HCT116 (cell line): ENCODE data around the gene TMEM87A. TPM values are rescaled to one million over a fixed set of nuclear protein-coding genes. Genes with fewer than 3 reads are reported as not detected.

ENCODE experiments used
- ATAC-seq: fragments of 200-7000 bp; cut with Tn5 transposase; 2 replicates; pipeline ENCODE4 v1.9.1; 2020; ENCODE audit warnings: mild to moderate bottlenecking, moderate library complexity
- BruUV-seq: library from RNA; stranded (reverse); fragments of 400-500 nt; replicated peaks from 2 replicates; lab custom pipeline; 2021; lab: Mats Ljungman, UMichigan
- CTCF ChIA-PET: fragments of 300-600 bp; sonication (Branson Sonifier 250); formaldehyde crosslinking; loops from one replicate; lab custom pipeline; 2021; ENCODE audit warnings: antibody characterized with exemption; lab: Charles Lee
- POLR2A ChIA-PET: fragments of 300-600, 350-600 bp; sonication (Branson Sonifier 250); formaldehyde crosslinking; loops from one replicate; lab custom pipeline; 2021; ENCODE audit warnings: antibody characterized with exemption; lab: Charles Lee
- RAD21 ChIA-PET, 2 experiments: fragments of 300-600 bp; sonication (Branson Sonifier 250); formaldehyde crosslinking; loops; one replicate each; lab custom pipeline; 2023; ENCODE audit warnings: low total read pairs in 2 of 2; ENCODE audit not compliant: uncharacterized antibody in 2 of 2, unreplicated experiment in 2 of 2, low non-redundant PET in 1 of 2; lab: Charles Lee
- DNase-seq: peaks from one replicate; pipeline ENCODE4 v3.0.0-alpha.2; 2010; ENCODE audit warnings: low read depth, low spot score
- H2AFZ ChIP-seq: fragments of 200-600 bp; shearing (Covaris generic), sonication (generic); 2 replicates; pipeline ENCODE4 v1.6.1; 2017; ENCODE audit warnings: low read depth, mixed run types, mixed read lengths, antibody characterized with exemption, low read length; ENCODE audit not compliant: poor library complexity, severe bottlenecking
- H3K27ac ChIP-seq: 2 replicates; pipeline ENCODE4 v1.5.1; 2012; ENCODE audit warnings: low read depth, low read length
- H3K27me3 ChIP-seq: fragments of 200-600 bp; sonication (generic); 2 replicates; pipeline ENCODE4 v1.6.1; 2016; ENCODE audit warnings: mixed run types, low read length, mixed read lengths; ENCODE audit not compliant: insufficient read depth
- H3K36me3 ChIP-seq, 2 experiments: fragments of 200-500 bp in 1 of 2; fragments of 200-600 bp in 1 of 2; sonication (Bioruptor generic) in 1 of 2; sonication (generic) in 1 of 2; 2 replicates each; pipeline versions ENCODE4 v1.5.1 to v1.6.1; 2014 to 2016; ENCODE audit warnings: low read length in 2 of 2, inconsistent platforms in 1 of 2, mixed read lengths in 1 of 2, mixed run types in 1 of 2; ENCODE audit not compliant: insufficient read depth in 2 of 2, control insufficient read depth in 1 of 2
- H3K4me1 ChIP-seq, 2 experiments: fragments of 200-600 bp in 1 of 2; sonication (generic) in 1 of 2; 2 replicates each; pipeline versions ENCODE4 v1.5.1 to v1.6.1; 2012 to 2017; ENCODE audit warnings: low read length in 2 of 2, inconsistent platforms in 1 of 2, mild to moderate bottlenecking in 1 of 2, mixed read lengths in 1 of 2, mixed run types in 1 of 2, moderate library complexity in 1 of 2; ENCODE audit not compliant: insufficient read depth in 2 of 2, control insufficient read depth in 1 of 2
- H3K4me2 ChIP-seq: fragments of 200-600 bp; sonication (generic); 2 replicates; pipeline ENCODE4 v1.6.1; 2017; ENCODE audit warnings: mixed run types, low read length, mixed read lengths
- H3K4me3 ChIP-seq, 2 experiments: fragments of 200-600 bp in 1 of 2; sonication (generic) in 1 of 2; replicated peaks in 1 of 2; 2 replicates each; pipeline ENCODE4 v1.5.1; 2011 to 2016; ENCODE audit warnings: low read length in 2 of 2, control low read depth in 1 of 2, low read depth in 1 of 2, mild to moderate bottlenecking in 1 of 2, mixed read lengths in 1 of 2, mixed run types in 1 of 2
- H3K79me2 ChIP-seq: fragments of 200-600 bp; sonication (generic); 2 replicates; pipeline ENCODE4 v1.6.1; 2017; ENCODE audit warnings: mild to moderate bottlenecking, mixed run types, low read length, moderate library complexity, mixed read lengths; ENCODE audit not compliant: insufficient read depth
- H3K9ac ChIP-seq: fragments of 200-600 bp; sonication (generic); 2 replicates; pipeline ENCODE4 v1.6.1; 2016; ENCODE audit warnings: low read length, mixed read lengths
- H3K9me2 ChIP-seq: fragments of 200-600 bp; sonication (generic), shearing (Covaris generic); 2 replicates; pipeline ENCODE4 v1.6.1; 2017; ENCODE audit warnings: mixed run types, mild to moderate bottlenecking, moderate library complexity; ENCODE audit not compliant: insufficient read depth
- H3K9me3 ChIP-seq, 2 experiments: fragments of 200-500 bp in 1 of 2; fragments of 200-600 bp in 1 of 2; sonication (Bioruptor generic) in 1 of 2; sonication (generic) in 1 of 2; 2 replicates each; pipeline ENCODE4 v1.6.1; 2014 to 2017; ENCODE audit warnings: low read length in 2 of 2, mixed read lengths in 2 of 2, inconsistent platforms in 1 of 2, low read depth in 1 of 2, mild to moderate bottlenecking in 1 of 2, mixed run types in 1 of 2, moderate library complexity in 1 of 2; ENCODE audit not compliant: control insufficient read depth in 1 of 2, insufficient read depth in 1 of 2
- H4K20me1 ChIP-seq: fragments of 200-600 bp; sonication (generic), shearing (Covaris generic); 2 replicates; pipeline ENCODE4 v1.6.1; 2017; ENCODE audit warnings: mixed run types, mild to moderate bottlenecking, moderate library complexity; ENCODE audit not compliant: insufficient read depth
- ATF3 ChIP-seq: IDR thresholded peaks from 2 replicates; pipeline ENCODE4 v1.6.1; 2012
- CEBPB ChIP-seq: IDR thresholded peaks from 2 replicates; pipeline ENCODE4 v1.6.1; 2012; ENCODE audit warnings: low read depth
- EGR1 ChIP-seq: IDR thresholded peaks from 2 replicates; pipeline ENCODE4 v1.6.1; 2012; ENCODE audit warnings: low read depth
- ELF1 ChIP-seq: IDR thresholded peaks from 2 replicates; pipeline ENCODE4 v1.6.1; 2012; ENCODE audit warnings: low read depth, borderline replicate concordance
- FOSL1 ChIP-seq: IDR thresholded peaks from 2 replicates; pipeline ENCODE4 v1.6.1; 2012; ENCODE audit warnings: low read depth
- JUND ChIP-seq: IDR thresholded peaks from 2 replicates; pipeline ENCODE4 v1.6.1; 2012
- POLR2AphosphoS5 ChIP-seq: IDR thresholded peaks from 2 replicates; pipeline ENCODE4 v1.6.1; 2011; ENCODE audit warnings: mild to moderate bottlenecking, low read depth, low read length, moderate library complexity
- SIN3A ChIP-seq: IDR thresholded peaks from 2 replicates; pipeline ENCODE4 v1.6.1; 2012; ENCODE audit warnings: low read depth
- SP1 ChIP-seq: IDR thresholded peaks from 2 replicates; pipeline ENCODE4 v1.6.1; 2012; ENCODE audit warnings: low read depth
- SRF ChIP-seq: IDR thresholded peaks from 2 replicates; pipeline ENCODE4 v1.6.1; 2012; ENCODE audit warnings: low read depth
- ZBTB33 ChIP-seq: IDR thresholded peaks from 2 replicates; pipeline ENCODE4 v1.6.1; 2011; ENCODE audit warnings: mild to moderate bottlenecking, low read length, moderate library complexity; ENCODE audit not compliant: insufficient replicate concordance; ENCODE audit errors: extremely low read depth
- ZFX ChIP-seq: fragments of 450-650 bp; IDR thresholded peaks from 2 replicates; pipeline ENCODE4 v1.6.1; 2017
- ZNF274 ChIP-seq: fragments of 200-500 bp; sonication (Bioruptor generic); IDR thresholded peaks from 2 replicates; pipeline ENCODE4 v1.6.1; 2014; ENCODE audit warnings: mild to moderate bottlenecking, low read depth, low read length, inconsistent platforms
- intact Hi-C: fragments of 100-400 bp; cut with micrococcal nuclease; formaldehyde crosslinking; loops from 2 replicates; pipeline ENCODE4 v1.10.0; 2022
- total RNA-seq: library from RNA; stranded (reverse); gene quantifications from one replicate; pipeline ENCODE4 v1.2.1, GENCODE V29; 2021; ENCODE audit not compliant: unreplicated experiment
- TF ChIP-seq, protein P1 (sequence below): IDR thresholded peaks from 2 replicates; pipeline ENCODE4 v1.6.1; 2012

The TMEM87A gene
- total RNA-seq, 1 experiment from 2014 or later: 44.0 TPM

DNA sequence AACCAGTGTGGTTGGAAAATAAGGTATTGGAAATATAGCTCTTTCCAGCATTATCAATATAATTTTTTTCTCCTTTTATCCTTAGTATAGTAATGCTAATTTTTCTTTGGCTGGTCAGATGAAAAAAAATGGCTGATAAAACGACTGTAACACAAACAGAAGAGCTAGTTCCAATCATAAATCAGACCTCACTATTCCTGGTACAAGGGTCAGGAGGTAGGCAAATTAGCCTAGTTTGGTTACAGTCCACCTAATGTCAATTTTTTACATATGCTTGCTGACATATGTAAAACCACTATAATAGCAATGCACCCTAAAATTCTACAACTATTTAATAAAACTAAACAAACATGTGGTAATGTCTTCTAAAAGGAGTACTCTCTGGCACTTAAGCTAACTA lies 45.2 kb downstream of the TMEM87A start (continued):
- no peak for TF ChIP-seq ZBTB33
- no peak for TF ChIP-seq SP1
- no peak for TF ChIP-seq ELF1
- TF ChIP-seq SIN3A: no peak
- TF ChIP-seq ZFX: no peak

GRCh38 chr15:42226648-42227047 lies 46.6 kb downstream of the TMEM87A start:
- ChIA-PET CTCF (no interaction called here), RAD21 (no interaction called here), POLR2A (no interaction called here)
- no peaks in the 10 kb centered on the region for H3K27me3 ChIP-seq
- peaks cover 29 to 31% of the 10 kb centered on the region in 2 experiments; a peak in 3 of 4 replicates for H3K36me3 ChIP-seq
- no peak for TF ChIP-seq JUND
- TF ChIP-seq CEBPB: no peak
- TF ChIP-seq POLR2AphosphoS5: no peak
- TF ChIP-seq ZNF274: no peak
- TF ChIP-seq SRF: no peak
- no peak for TF ChIP-seq EGR1
- TF ChIP-seq, protein P1, sequence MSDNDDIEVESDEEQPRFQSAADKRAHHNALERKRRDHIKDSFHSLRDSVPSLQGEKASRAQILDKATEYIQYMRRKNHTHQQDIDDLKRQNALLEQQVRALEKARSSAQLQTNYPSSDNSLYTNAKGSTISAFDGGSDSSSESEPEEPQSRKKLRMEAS: no peak
- TF ChIP-seq FOSL1: no peak
- TF ChIP-seq ELF1: no peak
- TF ChIP-seq ATF3: no peak
- no peaks in the 10 kb centered on the region for H3K9me3 ChIP-seq
- no peak overlapping the region for H3K4me2 ChIP-seq
- H3K27ac ChIP-seq: no peak overlapping the region
- no peak overlapping the region for H3K9ac ChIP-seq
- no TSS peak for BruUV-seq
- ATAC-seq (no peak), DNase-seq (no peak)
- no peak overlapping the region for H2AFZ ChIP-seq
- H3K9me2 ChIP-seq: no peaks in the 10 kb centered on the region
- intact Hi-C loops: no loop called here
- H3K4me1 ChIP-seq: no peaks in the 10 kb centered on the region
- no peaks in the 10 kb centered on the region for H3K79me2 ChIP-seq
- no peaks in the 10 kb centered on the region for H4K20me1 ChIP-seq
- H3K4me3 ChIP-seq: no peak overlapping the region
